GM23248 (cell line): ENCODE measurements around the gene MFAP1.

ENCODE experiments used
- EZH2 ChIP-seq: fragments of 200-600 bp; sonication (generic); IDR thresholded peaks from 2 replicates; pipeline ENCODE4 v1.6.1; 2018; ENCODE audit warnings: antibody characterized with exemption, mild to moderate bottlenecking; ENCODE audit not compliant: insufficient read depth, poor library complexity, severe bottlenecking
- EZH2phosphoT487 ChIP-seq: fragments of 200-600 bp; sonication (generic); IDR thresholded peaks from 2 replicates; pipeline ENCODE4 v1.6.1; 2018; ENCODE audit warnings: antibody characterized with exemption, moderate library complexity, mild to moderate bottlenecking, low read depth; ENCODE audit not compliant: insufficient read depth

GRCh38 chr15:43769584-43770228 lies 54.8 kb downstream of the MFAP1 start:
- TF ChIP-seq EZH2phosphoT487 (no peak), EZH2 (no peak)
